ENCODE results near the gene PPP2R2C.

DNA sequence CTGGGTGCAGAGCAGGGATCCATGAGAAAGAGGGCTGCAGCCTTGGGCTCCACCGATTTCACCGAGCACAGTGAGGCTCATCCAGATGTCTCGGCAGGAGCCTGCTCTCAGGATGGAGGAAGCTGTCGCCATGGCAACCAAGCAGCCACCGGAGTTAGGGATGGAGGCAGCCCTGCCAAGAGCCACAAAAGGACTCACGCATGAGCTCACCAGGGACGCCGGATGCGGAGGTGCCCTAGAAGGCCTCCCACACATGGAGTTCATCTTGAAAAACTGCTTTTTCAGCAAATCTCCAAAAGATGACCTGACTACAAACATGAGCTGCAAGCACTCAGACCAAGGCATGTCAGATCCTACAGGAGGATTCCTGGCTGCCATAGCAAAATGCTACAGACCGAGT, 112.0 kb downstream of the PPP2R2C start:
- TF ChIP-seq, protein P1, sequence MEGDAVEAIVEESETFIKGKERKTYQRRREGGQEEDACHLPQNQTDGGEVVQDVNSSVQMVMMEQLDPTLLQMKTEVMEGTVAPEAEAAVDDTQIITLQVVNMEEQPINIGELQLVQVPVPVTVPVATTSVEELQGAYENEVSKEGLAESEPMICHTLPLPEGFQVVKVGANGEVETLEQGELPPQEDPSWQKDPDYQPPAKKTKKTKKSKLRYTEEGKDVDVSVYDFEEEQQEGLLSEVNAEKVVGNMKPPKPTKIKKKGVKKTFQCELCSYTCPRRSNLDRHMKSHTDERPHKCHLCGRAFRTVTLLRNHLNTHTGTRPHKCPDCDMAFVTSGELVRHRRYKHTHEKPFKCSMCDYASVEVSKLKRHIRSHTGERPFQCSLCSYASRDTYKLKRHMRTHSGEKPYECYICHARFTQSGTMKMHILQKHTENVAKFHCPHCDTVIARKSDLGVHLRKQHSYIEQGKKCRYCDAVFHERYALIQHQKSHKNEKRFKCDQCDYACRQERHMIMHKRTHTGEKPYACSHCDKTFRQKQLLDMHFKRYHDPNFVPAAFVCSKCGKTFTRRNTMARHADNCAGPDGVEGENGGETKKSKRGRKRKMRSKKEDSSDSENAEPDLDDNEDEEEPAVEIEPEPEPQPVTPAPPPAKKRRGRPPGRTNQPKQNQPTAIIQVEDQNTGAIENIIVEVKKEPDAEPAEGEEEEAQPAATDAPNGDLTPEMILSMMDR (conservative IDR thresholded peaks at IDR 0.05; ENCODE audit: low read depth in 2 of 2): no peak
- TF ChIP-seq ZNF114 (CRISPR knock-in tag; IDR thresholded peaks at IDR 0.05): no peak
- TF ChIP-seq POLR2AphosphoS5 (IDR thresholded peaks at IDR 0.05; ENCODE audit: low read depth): no peak
- TF ChIP-seq, protein P2, sequence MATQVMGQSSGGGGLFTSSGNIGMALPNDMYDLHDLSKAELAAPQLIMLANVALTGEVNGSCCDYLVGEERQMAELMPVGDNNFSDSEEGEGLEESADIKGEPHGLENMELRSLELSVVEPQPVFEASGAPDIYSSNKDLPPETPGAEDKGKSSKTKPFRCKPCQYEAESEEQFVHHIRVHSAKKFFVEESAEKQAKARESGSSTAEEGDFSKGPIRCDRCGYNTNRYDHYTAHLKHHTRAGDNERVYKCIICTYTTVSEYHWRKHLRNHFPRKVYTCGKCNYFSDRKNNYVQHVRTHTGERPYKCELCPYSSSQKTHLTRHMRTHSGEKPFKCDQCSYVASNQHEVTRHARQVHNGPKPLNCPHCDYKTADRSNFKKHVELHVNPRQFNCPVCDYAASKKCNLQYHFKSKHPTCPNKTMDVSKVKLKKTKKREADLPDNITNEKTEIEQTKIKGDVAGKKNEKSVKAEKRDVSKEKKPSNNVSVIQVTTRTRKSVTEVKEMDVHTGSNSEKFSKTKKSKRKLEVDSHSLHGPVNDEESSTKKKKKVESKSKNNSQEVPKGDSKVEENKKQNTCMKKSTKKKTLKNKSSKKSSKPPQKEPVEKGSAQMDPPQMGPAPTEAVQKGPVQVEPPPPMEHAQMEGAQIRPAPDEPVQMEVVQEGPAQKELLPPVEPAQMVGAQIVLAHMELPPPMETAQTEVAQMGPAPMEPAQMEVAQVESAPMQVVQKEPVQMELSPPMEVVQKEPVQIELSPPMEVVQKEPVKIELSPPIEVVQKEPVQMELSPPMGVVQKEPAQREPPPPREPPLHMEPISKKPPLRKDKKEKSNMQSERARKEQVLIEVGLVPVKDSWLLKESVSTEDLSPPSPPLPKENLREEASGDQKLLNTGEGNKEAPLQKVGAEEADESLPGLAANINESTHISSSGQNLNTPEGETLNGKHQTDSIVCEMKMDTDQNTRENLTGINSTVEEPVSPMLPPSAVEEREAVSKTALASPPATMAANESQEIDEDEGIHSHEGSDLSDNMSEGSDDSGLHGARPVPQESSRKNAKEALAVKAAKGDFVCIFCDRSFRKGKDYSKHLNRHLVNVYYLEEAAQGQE (IDR thresholded peaks at IDR 0.05; ENCODE audit: unreplicated experiment): no peak

Measured in GM23338 (cell line).